CD4-positive, alpha-beta memory T cell (primary cell): ENCODE data around the gene INTS4. TPM values are rescaled to one million over a fixed set of nuclear protein-coding genes. Genes with fewer than 3 reads are reported as not detected.
"Not testable (repeated sequence)": the region's sequence is repeated elsewhere in the genome, so short reads cannot be mapped to it uniquely, and the experiment has no call there.

Source experiments
- CTCF ChIA-PET: fragments of 350-600 bp; sonication (Branson Sonifier 250); formaldehyde crosslinking; loops from one replicate; lab custom pipeline; 2021; ENCODE audit warnings: inconsistent platforms; ENCODE audit not compliant: partially characterized antibody; lab: Charles Lee
- POLR2A ChIA-PET: fragments of 350-600 bp; sonication (Branson Sonifier 250); formaldehyde crosslinking; loops from one replicate; lab custom pipeline; 2021; ENCODE audit not compliant: partially characterized antibody; lab: Charles Lee
- DNase-seq, 5 donors: peaks; one replicate each; pipeline versions ENCODE4 v3.0.0 to v3.0.0-alpha.2; 2020 to 2022; ENCODE audit warnings: mixed read lengths in 1 of 5
- H3K27ac ChIP-seq: one replicate; pipeline ENCODE4 v1.7.0; 2013; ENCODE audit warnings: low read depth, low read length
- H3K27me3 ChIP-seq: 2 replicates; pipeline ENCODE4 v1.7.0; 2013; ENCODE audit warnings: mild to moderate bottlenecking, low read length, moderate library complexity; ENCODE audit not compliant: insufficient read depth
- H3K36me3 ChIP-seq: 2 replicates; pipeline ENCODE4 v1.7.0; 2013; ENCODE audit warnings: mild to moderate bottlenecking, low read length, moderate library complexity; ENCODE audit not compliant: insufficient read depth
- H3K4me1 ChIP-seq: 2 replicates; pipeline ENCODE4 v1.7.0; 2013; ENCODE audit warnings: mild to moderate bottlenecking, low read length, moderate library complexity; ENCODE audit not compliant: insufficient read depth
- H3K4me3 ChIP-seq, 2 donors: one replicate each; pipeline ENCODE4 v1.7.0; 2013; ENCODE audit warnings: low read length in 2 of 2, mild to moderate bottlenecking in 1 of 2
- H3K9me3 ChIP-seq, 2 donors: one replicate each; pipeline ENCODE4 v1.7.0; 2013; ENCODE audit warnings: low read length in 2 of 2, control low read depth in 1 of 2; ENCODE audit not compliant: control insufficient read depth in 1 of 2
- H3K27ac Mint-ChIP-seq, 7 donors: one replicate each; pipeline ENCODE4 v1.8.0; 2020 to 2021; ENCODE audit warnings: mixed read lengths in 7 of 7, mild to moderate bottlenecking in 6 of 7, inconsistent platforms in 3 of 7, moderate library complexity in 3 of 7
- H3K27me3 Mint-ChIP-seq, 2 donors: one replicate each; pipeline ENCODE4 v1.8.0; 2020 to 2021; ENCODE audit warnings: mixed read lengths in 2 of 2
- H3K36me3 Mint-ChIP-seq, 2 donors: one replicate each; pipeline ENCODE4 v1.8.0; 2020 to 2021; ENCODE audit warnings: mixed read lengths in 2 of 2, inconsistent platforms in 1 of 2, mild to moderate bottlenecking in 1 of 2
- H3K4me1 Mint-ChIP-seq, 4 donors: one replicate each; pipeline ENCODE4 v1.8.0; 2020 to 2021; ENCODE audit warnings: mixed read lengths in 4 of 4, mild to moderate bottlenecking in 1 of 4
- H3K4me3 Mint-ChIP-seq, 8 donors: one replicate each; pipeline ENCODE4 v1.8.0; 2020 to 2021; ENCODE audit warnings: mixed read lengths in 8 of 8, mild to moderate bottlenecking in 7 of 8, moderate library complexity in 6 of 8, inconsistent platforms in 3 of 8
- H3K9me3 Mint-ChIP-seq, 8 donors: one replicate each; pipeline ENCODE4 v1.8.0; 2020 to 2021; ENCODE audit warnings: mixed read lengths in 8 of 8, mild to moderate bottlenecking in 5 of 8, inconsistent platforms in 3 of 8, moderate library complexity in 1 of 8
- intact Hi-C: fragments of 100-400 bp; cut with micrococcal nuclease; formaldehyde crosslinking; loops from one replicate; pipeline ENCODE4 v1.15.1; 2023
- polyA plus RNA-seq, 2 donors: library from polyadenylated mRNA; unstranded; fragments of 300-500 nt; fragmentation: Illumina TruSeq; gene quantifications; one replicate each; pipeline ENCODE4 v1.2.3, GENCODE V29; 2021
- total RNA-seq, 2 experiments: library from RNA; stranded (reverse); gene quantifications; one replicate each; pipeline ENCODE4 v1.2.3, GENCODE V29; 2021

Gene INTS4
- total and polyA plus RNA-seq, 4 experiments from 2014 or later: 37.2 to 85.0 (median 63.1) TPM

GRCh38 chr11:78010304-78010703, 15.8 kb upstream of the INTS4 start:
- Mint-ChIP-seq H3K36me3 (no peaks in the 10 kb centered on the region), H3K4me1 (no peaks in the 10 kb centered on the region), H3K27me3 (peaks cover 0 to 4% of the 10 kb centered on the region in 2 donors), H3K4me3 (no peak overlapping the region), H3K27ac (no peak overlapping the region), H3K9me3 (no peaks in the 10 kb centered on the region)
- no peak for DNase-seq
- intact Hi-C loops: no loop called here
- ChIA-PET POLR2A (no interaction called here), CTCF (interaction anchor here (1.9 kb wide), 1 partner anchor 11 kb away, joined by 7 read pairs; no protein-coding TSS in a partner anchor)
- H3K36me3 ChIP-seq: no peaks in the 10 kb centered on the region
- H3K9me3 ChIP-seq: no peaks in the 10 kb centered on the region
- H3K4me1 ChIP-seq: no peaks in the 10 kb centered on the region
- H3K27me3 ChIP-seq: no peaks in the 10 kb centered on the region
- H3K4me3 ChIP-seq: no peak overlapping the region
- no peak overlapping the region for H3K27ac ChIP-seq

GRCh38 chr11:78009062-78009461, 14.6 kb upstream of the INTS4 start:
- H3K4me3 ChIP-seq: no peak overlapping the region
- H3K27me3 ChIP-seq: no peaks in the 10 kb centered on the region
- no peaks in the 10 kb centered on the region for H3K9me3 ChIP-seq
- no peaks in the 10 kb centered on the region for H3K4me1 Mint-ChIP-seq
- no peaks in the 10 kb centered on the region for H3K4me1 ChIP-seq
- ChIA-PET CTCF (interaction anchor here (1.9 kb wide), 1 partner anchor 10 kb away, joined by 7 read pairs; no protein-coding TSS in a partner anchor), POLR2A (no interaction called here)
- peak overlapping the region in 1 of 7 donors; percentile 70 for H3K27ac Mint-ChIP-seq
- no peaks in the 10 kb centered on the region for H3K36me3 Mint-ChIP-seq
- H3K4me3 Mint-ChIP-seq: no peak overlapping the region
- H3K27me3 Mint-ChIP-seq: peaks cover 0 to 6% of the 10 kb centered on the region in 2 donors
- H3K36me3 ChIP-seq: no peaks in the 10 kb centered on the region
- no peaks in the 10 kb centered on the region for H3K9me3 Mint-ChIP-seq
- no peak for DNase-seq
- no peak overlapping the region for H3K27ac ChIP-seq
- intact Hi-C loops: no loop called here

- H3K27me3 ChIP-seq: no peaks in the 10 kb centered on the region
- intact Hi-C loops: loop anchor here (1.0 kb wide), 1 partner anchor 224 kb away; no protein-coding TSS in a partner anchor
- Mint-ChIP-seq H3K4me3 (peak overlapping the region in 2 of 8 donors; percentile 18 to 60), H3K27ac (peak overlapping the region in 3 of 7 donors; percentile 35 to 61 (median 44)), H3K4me1 (peaks cover 4 to 7% (median 4%) of the 10 kb centered on the region in 4 donors), H3K9me3 (no peaks in the 10 kb centered on the region), H3K36me3 (no peaks in the 10 kb centered on the region), H3K27me3 (peaks cover 0 to 2% of the 10 kb centered on the region in 2 donors)
- H3K27ac ChIP-seq: no peak overlapping the region
- ChIA-PET POLR2A (no interaction called here), CTCF (interaction anchor here (0.9 to 2.3 kb wide), 8 partner anchors 9 to 566 kb away, joined by 3 to 7 read pairs (median 3); no protein-coding TSS in a partner anchor)
- no peak overlapping the region for H3K4me3 ChIP-seq
- no peaks in the 10 kb centered on the region for H3K9me3 ChIP-seq
- no peaks in the 10 kb centered on the region for H3K36me3 ChIP-seq
- H3K4me1 ChIP-seq: peaks cover 7% of the 10 kb centered on the region
- peak; percentile 41 to 52 (median 48) for DNase-seq
These were observed 5.7 kb upstream of the INTS4 start for GRCh38 chr11:78000193-78000592.

- DNase-seq: no peak
- CTCF ChIA-PET: interaction anchor here (0.9 to 2.3 kb wide), 10 partner anchors 10 to 567 kb away, joined by 3 to 7 read pairs (median 3); no protein-coding TSS in a partner anchor
- H3K4me3 Mint-ChIP-seq: no peak overlapping the region
These were observed 5.1 kb upstream of the INTS4 start for GRCh38 chr11:77999446-78000030.

GRCh38 chr11:77993902-77994301, 566 bp downstream of the INTS4 start:
- Histone ChIP-seq H3K9me3 (no peaks in the 10 kb centered on the region), H3K27ac (peak overlapping the region; percentile 76), H3K4me3 (peak overlapping the region; percentile 69 to 99), H3K4me1 (peaks cover 25% of the 10 kb centered on the region), H3K27me3 (no peaks in the 10 kb centered on the region), H3K36me3 (peaks cover 3% of the 10 kb centered on the region)
- Mint-ChIP-seq H3K27ac (peak overlapping the region; percentile 96 to 99 (median 98)), H3K4me1 (peaks cover 14 to 41% (median 26%) of the 10 kb centered on the region in 4 donors), H3K36me3 (peaks cover 4 to 19% of the 10 kb centered on the region in 2 donors), H3K4me3 (peak overlapping the region; percentile 92 to 98 (median 96)), H3K27me3 (no peaks in the 10 kb centered on the region), H3K9me3 (peaks cover 0 to 2% (median 0%) of the 10 kb centered on the region in 8 donors)
- CTCF ChIA-PET: interaction anchor here (1.2 to 2.1 kb wide), 2 partner anchors 52 to 174 kb away, joined by 6 to 11 read pairs; partner anchors contain the start of gene RSF1
- DNase-seq: peak in 1 of 5 donors; percentile 5
- POLR2A ChIA-PET: interaction anchor here (0.7 to 2.4 kb wide), 8 partner anchors 9 to 580 kb away, joined by 3 to 62 read pairs (median 12); partner anchors contain the start of genes AAMDC, ALG8, NARS2 and NDUFC2
- intact Hi-C loops: loop anchor here (1.0 to 10.0 kb wide), 9 partner anchors 52 to 581 kb away; partner anchors contain the start of genes AAMDC, ALG8, CLNS1A and GAB2

More at GRCh38 chr11:77999446-78000030, 5.1 kb upstream of the INTS4 start:
- H3K36me3 Mint-ChIP-seq: peaks cover 0 to 3% of the 10 kb centered on the region in 2 donors
- Histone ChIP-seq H3K9me3 (no peaks in the 10 kb centered on the region), H3K27ac (no peak overlapping the region), H3K4me1 (peaks cover 10% of the 10 kb centered on the region), H3K36me3 (no peaks in the 10 kb centered on the region), H3K4me3 (no peak overlapping the region), H3K27me3 (no peaks in the 10 kb centered on the region)
- intact Hi-C loops: loop anchor here (1.0 to 10.0 kb wide), 3 partner anchors 223 to 525 kb away; partner anchors contain the start of genes CLNS1A and PAK1
- H3K27ac Mint-ChIP-seq: peak overlapping the region in 1 of 7 donors; percentile 61
- peaks cover 0 to 2% (median 0%) of the 10 kb centered on the region in 8 donors for H3K9me3 Mint-ChIP-seq
- peaks cover 7 to 13% (median 7%) of the 10 kb centered on the region in 4 donors for H3K4me1 Mint-ChIP-seq
- H3K27me3 Mint-ChIP-seq: peaks cover 0 to 2% of the 10 kb centered on the region in 2 donors
- POLR2A ChIA-PET: interaction anchor here (0.7 kb wide), 1 partner anchor 19 kb away, joined by 3 read pairs; no protein-coding TSS in a partner anchor

GRCh38 chr11:77990981-77991380, 3.5 kb downstream of the INTS4 start:
- H3K36me3 ChIP-seq: peaks cover 11% of the 10 kb centered on the region
- intact Hi-C loops: loop anchor here (10.0 kb wide), 2 partner anchors 356 to 516 kb away; partner anchors contain the start of genes CLNS1A and PAK1

GRCh38 chr11:77986456-77986855, 8.0 kb downstream of the INTS4 start:
- H3K27me3 ChIP-seq, H3K9me3 ChIP-seq, H3K27me3 Mint-ChIP-seq, POLR2A ChIA-PET, intact Hi-C loops, CTCF ChIA-PET, H3K27ac ChIP-seq, H3K4me3 ChIP-seq, H3K9me3 Mint-ChIP-seq, DNase-seq, H3K4me3 Mint-ChIP-seq, H3K4me1 ChIP-seq: not testable (repeated sequence)
- Mint-ChIP-seq H3K27ac (peak overlapping the region in 1 of 7 donors; percentile 4), H3K36me3 (peaks cover 66% of the 10 kb centered on the region in 2 donors), H3K4me1 (peaks cover 18 to 49% (median 31%) of the 10 kb centered on the region in 4 donors)
- H3K36me3 ChIP-seq: peaks cover 11% of the 10 kb centered on the region

More at GRCh38 chr11:77990981-77991380, 3.5 kb downstream of the INTS4 start:
- peaks cover 25% of the 10 kb centered on the region for H3K4me1 ChIP-seq
- no peaks in the 10 kb centered on the region for H3K9me3 ChIP-seq
- Mint-ChIP-seq H3K4me3 (no peak overlapping the region), H3K36me3 (peaks cover 30 to 38% of the 10 kb centered on the region in 2 donors), H3K27me3 (no peaks in the 10 kb centered on the region), H3K9me3 (peaks cover 0 to 2% (median 0%) of the 10 kb centered on the region in 8 donors), H3K27ac (peak overlapping the region in 1 of 7 donors; percentile 17), H3K4me1 (peaks cover 21 to 55% (median 36%) of the 10 kb centered on the region in 4 donors)
- H3K4me3 ChIP-seq: no peak overlapping the region
- H3K27me3 ChIP-seq: no peaks in the 10 kb centered on the region
- DNase-seq: no peak
- H3K27ac ChIP-seq: no peak overlapping the region
- POLR2A ChIA-PET: no interaction called here
- CTCF ChIA-PET: interaction anchor here (1.1 kb wide), 1 partner anchor 10 kb away, joined by 3 read pairs; no protein-coding TSS in a partner anchor
